OCI-LY7 (cell line): ENCODE measurements around the gene CNGA2. TPM values are rescaled to one million over a fixed set of nuclear protein-coding genes. Genes with fewer than 3 reads are reported as not detected.
"Not testable (repeated sequence)": the region's sequence is repeated elsewhere in the genome, so short reads cannot be mapped to it uniquely, and the experiment has no call there.

ENCODE experiments used
- BruUV-seq: library from RNA; stranded (reverse); fragments of 400-500 nt; replicated peaks from 2 replicates; lab custom pipeline; 2021; lab: Mats Ljungman, UMichigan
- CTCF ChIA-PET: fragments of 300-600 bp; sonication (Branson Sonifier 250); formaldehyde crosslinking; loops from one replicate; lab custom pipeline; 2022; ENCODE audit warnings: antibody characterized with exemption; ENCODE audit not compliant: unreplicated experiment; lab: Charles Lee
- POLR2A ChIA-PET: fragments of 300-600 bp; sonication (Branson Sonifier 250); formaldehyde crosslinking; loops from one replicate; lab custom pipeline; 2022; ENCODE audit warnings: antibody characterized with exemption; lab: Charles Lee
- DNase-seq: peaks from one replicate; pipeline ENCODE4 v3.0.0-alpha.2; 2015; ENCODE audit warnings: low spot score
- H2AFZ ChIP-seq: fragments of 200-600 bp; sonication (generic), shearing (Covaris generic); 2 replicates; pipeline ENCODE4 v1.6.1; 2014; ENCODE audit warnings: mild to moderate bottlenecking, antibody characterized with exemption, low read length, moderate library complexity
- H3K27ac ChIP-seq: fragments of 200-600 bp; sonication (generic); 2 replicates; pipeline ENCODE4 v1.5.1; 2014; ENCODE audit warnings: mixed run types, low read depth, mild to moderate bottlenecking, moderate library complexity, low read length, inconsistent platforms; ENCODE audit not compliant: poor library complexity, severe bottlenecking
- H3K36me3 ChIP-seq: fragments of 200-600 bp; sonication (generic); 2 replicates; pipeline ENCODE4 v1.6.1; 2014; ENCODE audit warnings: mild to moderate bottlenecking, antibody characterized with exemption, low read length, moderate library complexity, mixed read lengths; ENCODE audit not compliant: insufficient read depth
- H3K4me1 ChIP-seq: fragments of 200-600 bp; sonication (generic); 2 replicates; pipeline ENCODE4 v1.5.1; 2014; ENCODE audit warnings: mild to moderate bottlenecking, low read length; ENCODE audit not compliant: insufficient read depth, poor library complexity, severe bottlenecking
- H3K4me2 ChIP-seq: fragments of 200-600 bp; sonication (generic); 2 replicates; pipeline ENCODE4 v1.6.1; 2014; ENCODE audit warnings: mild to moderate bottlenecking, low read length
- H3K4me3 ChIP-seq: fragments of 200-600 bp; sonication (generic); 2 replicates; pipeline ENCODE4 v1.5.1; 2014; ENCODE audit warnings: mild to moderate bottlenecking, low read depth, low read length; ENCODE audit not compliant: poor library complexity, severe bottlenecking
- H3K79me2 ChIP-seq: fragments of 200-600 bp; sonication (generic); 2 replicates; pipeline ENCODE4 v1.6.1; 2016; ENCODE audit warnings: low read depth, mild to moderate bottlenecking, low read length, moderate library complexity, mixed read lengths; ENCODE audit not compliant: insufficient read depth
- H3K9me2 ChIP-seq: fragments of 200-600 bp; sonication (generic); 2 replicates; pipeline ENCODE4 v1.6.1; 2016; ENCODE audit warnings: mild to moderate bottlenecking, low read length, mixed read lengths; ENCODE audit not compliant: insufficient read depth
- H3K9me3 ChIP-seq: fragments of 200-600 bp; sonication (generic); 2 replicates; pipeline ENCODE4 v1.6.1; 2014; ENCODE audit warnings: mild to moderate bottlenecking, mixed run types, low read length, mixed read lengths
- H4K20me1 ChIP-seq: fragments of 200-600 bp; sonication (generic); 2 replicates; pipeline ENCODE4 v1.6.1; 2014; ENCODE audit warnings: mild to moderate bottlenecking, antibody characterized with exemption, low read length, moderate library complexity, mixed read lengths; ENCODE audit not compliant: insufficient read depth
- CTCF ChIP-seq: fragments of 200-600 bp; sonication (generic); conservative IDR thresholded peaks from 2 replicates; pipeline ENCODE4 v1.5.1; 2014; ENCODE audit warnings: mild to moderate bottlenecking, antibody characterized with exemption, low read length, moderate library complexity, mixed read lengths
- EZH2phosphoT487 ChIP-seq: fragments of 200-600 bp; sonication (generic); IDR thresholded peaks from 2 replicates; pipeline ENCODE4 v1.6.1; 2018; ENCODE audit warnings: low read depth, borderline replicate concordance, mild to moderate bottlenecking, mixed run types, antibody characterized with exemption, low read length, moderate library complexity, mixed read lengths
- intact Hi-C: fragments of 100-400 bp; cut with micrococcal nuclease; formaldehyde crosslinking; loops from one replicate; pipeline ENCODE4 v1.10.0; 2022; ENCODE audit not compliant: unreplicated experiment
- total RNA-seq, 2 experiments: library from RNA; depleted of rRNA in 1 of 2; stranded (reverse); fragments of >200 nt in 1 of 2; shearing (Covaris generic) in 1 of 2; gene quantifications; 2 replicates each; pipeline ENCODE4 v1.2.3, GENCODE V29; 2014 to 2022

CNGA2 gene
- total RNA-seq, 2 experiments from 2014 or later = not detected

GRCh38 chrX:151695583-151696340, 38.8 kb upstream of the CNGA2 start:
- Histone ChIP-seq H3K9me3 (no peaks in the 10 kb centered on the region), H3K4me1 (no peaks in the 10 kb centered on the region), H4K20me1 (no peaks in the 10 kb centered on the region), H3K9me2 (no peaks in the 10 kb centered on the region), H2AFZ (no peak overlapping the region), H3K4me2 (no peak overlapping the region), H3K27ac (no peak overlapping the region), H3K79me2 (no peaks in the 10 kb centered on the region), H3K4me3 (no peak overlapping the region), H3K36me3 (no peaks in the 10 kb centered on the region)
- CTCF ChIA-PET = no interaction called here
- DNase-seq = no peak
- BruUV-seq = no TSS peak
- no peak for TF ChIP-seq EZH2phosphoT487
- no peak for TF ChIP-seq CTCF
- POLR2A ChIA-PET = no interaction called here
- intact Hi-C loops = no loop called here

- H3K79me2 ChIP-seq, BruUV-seq, H3K4me3 ChIP-seq, CTCF ChIA-PET, H3K27ac ChIP-seq, H3K9me2 ChIP-seq, intact Hi-C loops, H3K9me3 ChIP-seq, H3K36me3 ChIP-seq, H4K20me1 ChIP-seq, POLR2A ChIA-PET, H3K4me1 ChIP-seq, H3K4me2 ChIP-seq, DNase-seq, H2AFZ ChIP-seq: not testable (repeated sequence)
Measured at GRCh38 chrX:151697082-151697481, 37.5 kb upstream of the CNGA2 start.

- H3K9me2 ChIP-seq = no peaks in the 10 kb centered on the region
- H3K36me3 ChIP-seq = no peaks in the 10 kb centered on the region
- H3K9me3 ChIP-seq = no peaks in the 10 kb centered on the region
- BruUV-seq = no TSS peak
- H3K4me3 ChIP-seq = no peak overlapping the region
- TF ChIP-seq CTCF (no peak), EZH2phosphoT487 (no peak)
- intact Hi-C loops = no loop called here
- no peak overlapping the region for H3K27ac ChIP-seq
- H3K79me2 ChIP-seq = no peaks in the 10 kb centered on the region
- H4K20me1 ChIP-seq = no peaks in the 10 kb centered on the region
- H3K4me2 ChIP-seq = no peak overlapping the region
- CTCF ChIA-PET = no interaction called here
- H2AFZ ChIP-seq = no peak overlapping the region
- H3K4me1 ChIP-seq = no peaks in the 10 kb centered on the region
- POLR2A ChIA-PET = no interaction called here
- no peak for DNase-seq
Measured at GRCh38 chrX:151697522-151697921, 37.0 kb upstream of the CNGA2 start.
